Breast epithelium (tissue), 4 donors: Measurements from ENCODE around the gene SLC10A7. TPM values are rescaled to one million over a fixed set of nuclear protein-coding genes. Genes with fewer than 3 reads are reported as not detected.

ENCODE experiments used
- DNase-seq, 2 donors: peaks; one replicate each; pipeline ENCODE4 v3.0.0-alpha.2; 2019; ENCODE audit warnings: low spot score in 2 of 2
- H3K27ac ChIP-seq, 2 donors: fragments of 200-600 bp; sonication (generic) in 1 of 2; one replicate each; pipeline ENCODE4 v1.5.1; 2016 to 2019; ENCODE audit warnings: mild to moderate bottlenecking in 1 of 2
- H3K27me3 ChIP-seq, 2 donors: fragments of 200-600 bp; sonication (generic) in 1 of 2; one replicate each; pipeline versions ENCODE4 v1.5.1 to v1.6.0; 2017 to 2019; ENCODE audit warnings: control low read depth in 1 of 2, mild to moderate bottlenecking in 1 of 2
- H3K36me3 ChIP-seq: fragments of 200-600 bp; one replicate; pipeline ENCODE4 v1.5.1; 2019
- H3K4me1 ChIP-seq, 2 donors: fragments of 200-600 bp; sonication (generic); one replicate each; pipeline ENCODE4 v1.5.1; 2016 to 2019; ENCODE audit warnings: control low read depth in 1 of 2
- H3K4me3 ChIP-seq, 3 donors: fragments of 200-600 bp; sonication (generic); 1 replicate in 2 of 3; 2 replicates in 1 of 3; pipeline ENCODE4 v1.5.1; 2016 to 2019; ENCODE audit warnings: mild to moderate bottlenecking in 3 of 3, moderate library complexity in 2 of 3
- H3K9me3 ChIP-seq, 2 donors: fragments of 200-600 bp; sonication (generic) in 1 of 2; one replicate each; pipeline ENCODE4 v1.5.1; 2016 to 2019; ENCODE audit warnings: control low read depth in 1 of 2
- POLR2A ChIP-seq: fragments of 450-650 bp; IDR thresholded peaks from one replicate; pipeline ENCODE4 v1.6.1; 2016; ENCODE audit warnings: antibody characterized with exemption, mild to moderate bottlenecking, moderate library complexity
- POLR2AphosphoS5 ChIP-seq, 3 donors: sonication (generic); formaldehyde crosslinking; IDR thresholded peaks; one replicate each; pipeline ENCODE4 v1.6.1; 2017; ENCODE audit warnings: antibody characterized with exemption in 3 of 3
- intact Hi-C: fragments of 100-400 bp; cut with DNase I; formaldehyde crosslinking; loops from one replicate; pipeline ENCODE4 v1.15.1; 2023; ENCODE audit warnings: low total_unique reads
- total RNA-seq, 3 donors: library from RNA; depleted of rRNA; stranded (reverse); fragments of >200 nt; gene quantifications; one replicate each; pipeline ENCODE4 v1.1.0, GENCODE V29; 2016
- TF ChIP-seq, protein P1 (sequence below), 3 donors: fragments of 450-650 bp; IDR thresholded peaks; one replicate each; pipeline ENCODE4 v1.5.1; 2016 to 2017; ENCODE audit warnings: antibody characterized with exemption in 3 of 3, mild to moderate bottlenecking in 3 of 3, moderate library complexity in 3 of 3

The SLC10A7 gene
- total RNA-seq, 3 donors from 2014 or later, result 11.7 to 25.8 (median 17.0) TPM

DNA sequence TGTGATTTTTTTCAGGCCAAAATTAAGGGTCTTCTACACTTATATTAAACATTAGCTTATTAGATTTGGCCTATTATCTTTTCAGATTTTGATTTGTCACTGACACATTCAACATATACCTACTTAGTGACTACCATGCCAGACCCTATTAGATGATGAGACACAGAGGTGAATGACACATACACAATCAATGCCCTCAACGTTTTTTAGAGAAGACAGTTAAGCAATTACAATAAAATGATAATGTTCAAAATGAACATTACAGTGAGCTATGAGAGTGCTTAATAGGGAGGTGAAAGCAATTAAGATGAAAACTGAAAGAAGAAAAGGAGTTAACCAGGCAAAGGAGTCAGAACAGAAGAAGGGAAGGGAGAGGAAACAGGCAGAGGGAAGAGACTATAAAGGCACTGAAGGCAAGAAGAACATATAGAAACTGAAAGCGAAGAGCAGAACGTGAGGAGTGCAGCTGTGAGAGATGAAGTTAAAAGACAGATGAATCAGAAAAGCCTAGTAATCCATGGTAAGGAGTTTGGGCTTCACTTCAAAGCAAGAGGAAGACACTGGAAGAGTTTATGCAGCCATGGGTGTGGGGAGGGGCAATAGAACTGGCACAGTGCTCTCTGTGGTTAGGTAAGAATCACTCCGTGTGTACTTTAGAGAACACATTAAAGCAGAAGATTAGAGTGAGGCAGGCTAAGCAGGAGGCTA, 188.4 kb downstream of the SLC10A7 start:
- no peaks in the 10 kb centered on the region for H3K9me3 ChIP-seq
- intact Hi-C loops, result no loop called here
- H3K4me3 ChIP-seq, result no peak overlapping the region
- DNase-seq, result no peak
- peaks cover 0 to 7% of the 10 kb centered on the region in 2 donors for H3K4me1 ChIP-seq
- no peak overlapping the region for H3K27ac ChIP-seq
- TF ChIP-seq POLR2A, result no peak
- no peaks in the 10 kb centered on the region for H3K36me3 ChIP-seq
- H3K27me3 ChIP-seq, result no peaks in the 10 kb centered on the region

DNA sequence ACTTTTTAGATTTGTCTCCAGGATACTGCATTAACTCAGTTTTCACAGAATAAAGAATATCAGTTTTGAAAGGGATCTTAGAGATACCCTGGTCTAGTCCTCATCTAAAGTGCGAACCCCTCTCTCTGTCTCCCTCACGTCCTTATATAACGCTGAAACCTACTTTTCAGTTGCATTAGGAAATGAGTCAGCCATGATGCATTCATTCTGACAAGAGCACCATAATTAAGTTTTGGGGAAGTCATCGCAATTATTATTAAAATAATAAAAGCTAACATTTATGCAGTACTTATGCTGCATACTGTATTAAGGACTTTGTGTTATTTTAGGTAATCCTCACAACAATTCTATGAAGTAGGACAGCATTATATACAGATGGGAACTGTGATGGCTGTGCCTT, 191.3 kb downstream of the SLC10A7 start:
- TF ChIP-seq, protein P1, sequence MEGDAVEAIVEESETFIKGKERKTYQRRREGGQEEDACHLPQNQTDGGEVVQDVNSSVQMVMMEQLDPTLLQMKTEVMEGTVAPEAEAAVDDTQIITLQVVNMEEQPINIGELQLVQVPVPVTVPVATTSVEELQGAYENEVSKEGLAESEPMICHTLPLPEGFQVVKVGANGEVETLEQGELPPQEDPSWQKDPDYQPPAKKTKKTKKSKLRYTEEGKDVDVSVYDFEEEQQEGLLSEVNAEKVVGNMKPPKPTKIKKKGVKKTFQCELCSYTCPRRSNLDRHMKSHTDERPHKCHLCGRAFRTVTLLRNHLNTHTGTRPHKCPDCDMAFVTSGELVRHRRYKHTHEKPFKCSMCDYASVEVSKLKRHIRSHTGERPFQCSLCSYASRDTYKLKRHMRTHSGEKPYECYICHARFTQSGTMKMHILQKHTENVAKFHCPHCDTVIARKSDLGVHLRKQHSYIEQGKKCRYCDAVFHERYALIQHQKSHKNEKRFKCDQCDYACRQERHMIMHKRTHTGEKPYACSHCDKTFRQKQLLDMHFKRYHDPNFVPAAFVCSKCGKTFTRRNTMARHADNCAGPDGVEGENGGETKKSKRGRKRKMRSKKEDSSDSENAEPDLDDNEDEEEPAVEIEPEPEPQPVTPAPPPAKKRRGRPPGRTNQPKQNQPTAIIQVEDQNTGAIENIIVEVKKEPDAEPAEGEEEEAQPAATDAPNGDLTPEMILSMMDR (IDR thresholded peaks at IDR 0.05), result no peak
- no peak for TF ChIP-seq POLR2AphosphoS5 (IDR thresholded peaks at IDR 0.05)
- TF ChIP-seq POLR2A, result no peak
- H3K36me3 ChIP-seq, result no peaks in the 10 kb centered on the region
- intact Hi-C loops, result no loop called here
- H3K9me3 ChIP-seq, result no peaks in the 10 kb centered on the region
- H3K4me1 ChIP-seq, result no peaks in the 10 kb centered on the region
- no peak for DNase-seq
- H3K27me3 ChIP-seq, result no peaks in the 10 kb centered on the region
- H3K4me3 ChIP-seq, result no peak overlapping the region
- H3K27ac ChIP-seq, result no peak overlapping the region

DNA sequence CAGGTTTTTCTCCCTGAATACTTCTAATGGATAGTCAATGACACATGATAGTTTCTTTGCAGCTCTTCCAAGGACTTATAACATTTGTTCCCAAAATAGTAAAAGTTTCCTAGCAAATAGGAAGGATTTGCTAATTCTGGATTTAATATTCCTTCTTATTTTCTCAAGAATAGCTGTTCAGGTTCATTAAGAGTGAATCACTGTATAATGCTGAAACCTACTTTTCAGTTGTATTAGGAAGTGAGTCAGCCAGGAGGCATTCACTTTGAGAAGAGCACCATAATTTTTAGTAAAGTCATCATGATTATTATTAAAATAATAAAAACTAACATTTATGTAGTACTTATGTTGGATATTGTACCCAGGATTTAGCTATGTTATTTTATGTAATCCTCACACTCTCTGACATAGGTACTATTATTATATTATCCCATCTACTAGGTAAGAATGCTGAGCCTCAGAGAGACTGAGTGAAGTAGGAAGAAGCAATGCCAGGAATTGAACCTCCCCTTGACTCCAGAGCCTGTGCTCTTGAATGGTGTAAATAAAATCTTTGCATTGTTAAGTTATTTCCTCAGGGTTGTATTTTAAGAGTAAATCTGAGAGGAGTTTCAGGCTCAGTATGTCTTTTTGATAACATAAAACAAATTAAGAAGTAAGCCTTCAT, 192.6 kb downstream of the SLC10A7 start:
- no peak overlapping the region for H3K27ac ChIP-seq
- no peaks in the 10 kb centered on the region for H3K4me1 ChIP-seq
- intact Hi-C loops, result no loop called here
- TF ChIP-seq, protein P1 (IDR thresholded peaks at IDR 0.05), result no peak
- TF ChIP-seq POLR2A (no peak), POLR2AphosphoS5 (IDR thresholded peaks at IDR 0.05) (no peak)
- DNase-seq, result no peak
- no peaks in the 10 kb centered on the region for H3K27me3 ChIP-seq
- H3K36me3 ChIP-seq, result no peaks in the 10 kb centered on the region
- no peaks in the 10 kb centered on the region for H3K9me3 ChIP-seq
- no peak overlapping the region for H3K4me3 ChIP-seq

DNA sequence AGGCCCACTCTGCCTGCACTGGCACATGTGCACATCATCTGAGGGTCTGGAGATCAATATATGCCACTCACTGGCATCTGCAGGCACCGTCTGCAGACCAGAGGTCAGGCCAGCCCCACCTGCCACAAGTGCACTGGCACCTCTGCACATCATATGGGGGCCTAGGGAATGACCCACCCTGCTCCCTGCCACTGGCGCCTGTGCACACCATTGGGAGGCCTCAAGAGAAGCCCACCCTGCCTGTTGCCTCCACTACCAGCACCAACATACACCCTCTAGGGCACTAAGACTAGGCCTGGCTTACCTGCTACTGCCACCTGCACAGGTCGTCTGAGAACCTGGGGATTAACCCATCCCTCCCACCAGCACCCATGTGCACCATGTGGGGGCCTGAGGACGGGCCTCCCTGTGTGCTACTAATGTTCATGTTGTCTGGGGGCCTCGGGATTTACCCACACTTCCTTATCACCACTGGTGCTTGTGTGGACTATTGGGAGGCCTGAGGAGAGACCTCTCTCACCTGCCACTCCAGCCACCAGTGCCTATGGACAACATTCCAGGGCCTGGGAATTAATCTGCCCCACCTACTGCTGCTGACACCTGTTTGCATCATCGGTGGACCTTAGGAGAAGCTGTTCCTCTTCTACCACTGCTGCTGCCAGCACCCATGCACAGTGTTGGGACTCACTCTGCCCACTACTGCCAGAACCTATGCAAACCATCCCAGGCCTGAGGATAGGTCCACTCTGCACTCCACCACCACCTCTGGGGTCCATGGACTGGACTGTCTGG, 193.7 kb downstream of the SLC10A7 start:
- TF ChIP-seq POLR2A, result no peak
- TF ChIP-seq, protein P1 (IDR thresholded peaks at IDR 0.05), result no peak
- no peak for TF ChIP-seq POLR2AphosphoS5 (IDR thresholded peaks at IDR 0.05)

DNA sequence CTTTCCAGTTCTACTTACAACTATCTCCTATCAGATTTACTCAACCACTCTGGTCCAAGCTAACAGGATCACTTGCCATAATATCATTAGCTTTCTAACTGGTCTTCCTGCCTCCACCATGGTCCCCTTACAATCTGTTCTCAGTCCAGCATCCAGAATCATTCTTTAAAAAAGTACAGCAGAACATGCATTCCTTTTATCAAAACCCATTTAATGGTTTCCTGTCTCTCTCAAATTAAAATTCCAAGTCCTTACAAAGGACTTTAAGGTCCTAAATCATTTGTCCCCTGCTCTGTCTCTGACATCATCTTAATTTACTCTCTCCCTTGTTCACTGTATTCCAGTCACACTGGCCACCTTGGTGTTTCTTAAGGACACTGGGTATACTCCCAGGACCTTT, 202.8 kb downstream of the SLC10A7 start:
- intact Hi-C loops, result no loop called here
- H3K4me1 ChIP-seq, result no peaks in the 10 kb centered on the region

More for the DNA sequence above, 193.7 kb downstream of the SLC10A7 start:
- intact Hi-C loops, result no loop called here
- DNase-seq, result no peak
- no peak overlapping the region for H3K27ac ChIP-seq
- H3K36me3 ChIP-seq, result no peaks in the 10 kb centered on the region
- H3K9me3 ChIP-seq, result no peaks in the 10 kb centered on the region
- no peak overlapping the region for H3K4me3 ChIP-seq
- no peaks in the 10 kb centered on the region for H3K4me1 ChIP-seq
- no peaks in the 10 kb centered on the region for H3K27me3 ChIP-seq

More for the DNA sequence above, 202.8 kb downstream of the SLC10A7 start:
- H3K36me3 ChIP-seq, result no peaks in the 10 kb centered on the region
- H3K27ac ChIP-seq, result no peak overlapping the region
- no peaks in the 10 kb centered on the region for H3K27me3 ChIP-seq
- H3K9me3 ChIP-seq, result no peaks in the 10 kb centered on the region
- TF ChIP-seq, protein P1 (IDR thresholded peaks at IDR 0.05), result no peak
- H3K4me3 ChIP-seq, result no peak overlapping the region
- no peak for DNase-seq
